HepG2 (cell line): ENCODE measurements around the gene HS3ST4. TPM values are rescaled to one million over a fixed set of nuclear protein-coding genes. Genes with fewer than 3 reads are reported as not detected.

Experiments used
- ATAC-seq: fragments of 200-7000 bp; cut with Tn5 transposase; 3 replicates; pipeline ENCODE4 v1.9.1; 2020; ENCODE audit warnings: mild to moderate bottlenecking, moderate library complexity
- BruUV-seq: library from RNA; stranded (reverse); fragments of 400-500 nt; replicated peaks from 2 replicates; lab custom pipeline; 2021; lab: Mats Ljungman, UMichigan
- CTCF ChIA-PET: fragments of 300-600 bp; formaldehyde crosslinking; extraction: SDS; loops from one replicate; lab custom pipeline; 2021; ENCODE audit warnings: low total read pairs, inconsistent platforms, low intra/inter-chr PET ratio; lab: Yijun Ruan, JAX
- POLR2A ChIA-PET: fragments of 350-600 bp; sonication (Branson Sonifier 250); formaldehyde crosslinking; loops from one replicate; lab custom pipeline; 2020; ENCODE audit warnings: antibody characterized with exemption, inconsistent platforms; lab: Yijun Ruan, JAX
- DNase-seq: peaks from one replicate; pipeline ENCODE4 v3.0.0-alpha.2; 2015; ENCODE audit warnings: low spot score
- FAIRE-seq: peaks from 3 replicates; lab custom pipeline; 2011; peaks lifted over from hg19 to GRCh38; lab: Jason Lieb, UNC
- H2AFZ ChIP-seq: one replicate; pipeline ENCODE4 v1.6.1; 2011; ENCODE audit warnings: low read length, inconsistent platforms
- H3K27ac ChIP-seq: fragments of 300-600 bp; 3 replicates; pipeline ENCODE4 v1.8.0; 2011; ENCODE audit warnings: mixed run types, mild to moderate bottlenecking, mixed read lengths, low read length, inconsistent platforms; ENCODE audit not compliant: insufficient read depth; ENCODE audit errors: extremely low read length
- H3K27me3 ChIP-seq, 2 experiments: fragments of 200-600 bp in 1 of 2; 2 replicates in 1 of 2; 3 replicates in 1 of 2; pipeline versions ENCODE4 v1.6.0 to v1.8.0; 2011; ENCODE audit warnings: low read length in 2 of 2, mild to moderate bottlenecking in 2 of 2, moderate library complexity in 2 of 2, inconsistent platforms in 1 of 2; ENCODE audit not compliant: insufficient read depth in 2 of 2, control insufficient read depth in 1 of 2
- H3K36me3 ChIP-seq, 2 experiments: fragments of 200-600 bp in 1 of 2; replicated peaks in 1 of 2; 2 replicates in 1 of 2; 3 replicates in 1 of 2; pipeline versions ENCODE4 v1.5.1 to v1.8.0; 2011; ENCODE audit warnings: low read length in 2 of 2, inconsistent platforms in 1 of 2; ENCODE audit not compliant: insufficient read depth in 2 of 2, control insufficient read depth in 1 of 2
- H3K4me1 ChIP-seq: 2 replicates; pipeline ENCODE4 v1.5.1; 2012; ENCODE audit warnings: low read length, inconsistent platforms; ENCODE audit not compliant: insufficient read depth
- H3K4me2 ChIP-seq: 2 replicates; pipeline ENCODE4 v1.6.0; 2011; ENCODE audit warnings: low read depth, low read length, inconsistent platforms
- H3K4me3 ChIP-seq, 3 experiments: fragments of 200-600 bp in 1 of 3; sonication (generic), shearing (Covaris generic) in 1 of 3; replicated peaks in 1 of 3; 2 replicates each; pipeline ENCODE4 v1.5.1; 2011 to 2016; ENCODE audit warnings: low read length in 3 of 3, inconsistent platforms in 2 of 3, low read depth in 2 of 3, mild to moderate bottlenecking in 2 of 3, control low read depth in 1 of 3, mixed read lengths in 1 of 3; ENCODE audit not compliant: insufficient read depth in 1 of 3
- H3K79me2 ChIP-seq: one replicate; pipeline ENCODE4 v1.6.1; 2011; ENCODE audit warnings: low read length, inconsistent platforms; ENCODE audit not compliant: insufficient read depth
- H3K9ac ChIP-seq: 2 replicates; pipeline ENCODE4 v1.6.0; 2011; ENCODE audit warnings: mild to moderate bottlenecking, low read depth, low read length, inconsistent platforms; ENCODE audit not compliant: insufficient read depth
- H3K9me3 ChIP-seq: 2 replicates; pipeline ENCODE4 v1.5.1; 2012; ENCODE audit warnings: mild to moderate bottlenecking, low read length
- H4K20me1 ChIP-seq: 2 replicates; pipeline ENCODE4 v1.6.0; 2011; ENCODE audit warnings: inconsistent platforms, mild to moderate bottlenecking, low read length, moderate library complexity; ENCODE audit not compliant: insufficient read depth
- CREM ChIP-seq, 2 experiments: sonication (generic) in 1 of 2; formaldehyde crosslinking in 1 of 2; IDR thresholded peaks; 2 replicates each; pipeline versions ENCODE4 v1.4.0 to v1.6.1; 2016 to 2020; ENCODE audit warnings: antibody characterized with exemption in 1 of 2, mild to moderate bottlenecking in 1 of 2, missing genetic modification reagents in 1 of 2
- IKZF1 ChIP-seq: fragments of 450-650 bp; IDR thresholded peaks from 2 replicates; pipeline ENCODE4 v1.7.1; 2016
- KDM3A ChIP-seq: IDR thresholded peaks from 2 replicates; pipeline ENCODE4 v1.6.1; 2018; ENCODE audit warnings: low read depth, missing compliant biosample characterization
- LCORL ChIP-seq, 2 experiments: fragments of 450-650 bp in 1 of 2; sonication (generic) in 1 of 2; formaldehyde crosslinking in 1 of 2; IDR thresholded peaks; 2 replicates each; pipeline versions ENCODE4 v1.5.0 to v1.6.1; 2017 to 2020; ENCODE audit warnings: antibody characterized with exemption in 1 of 2, missing genetic modification reagents in 1 of 2
- NONO ChIP-seq, 2 experiments: fragments of 450-650 bp in 1 of 2; sonication (generic) in 1 of 2; formaldehyde crosslinking in 1 of 2; IDR thresholded peaks in 1 of 2; conservative IDR thresholded peaks in 1 of 2; 2 replicates each; pipeline versions ENCODE4 v1.6.1 to v1.8.0; 2017 to 2022; ENCODE audit warnings: mild to moderate bottlenecking in 1 of 2, missing genetic modification reagents in 1 of 2, moderate library complexity in 1 of 2
- SOX6 ChIP-seq, 2 experiments: fragments of 450-650 bp in 1 of 2; sonication (generic) in 1 of 2; formaldehyde crosslinking in 1 of 2; IDR thresholded peaks; 2 replicates each; pipeline versions ENCODE4 v1.4.0 to v1.6.1; 2017 to 2020; ENCODE audit warnings: antibody characterized with exemption in 1 of 2, mild to moderate bottlenecking in 1 of 2, missing genetic modification reagents in 1 of 2
- THRA ChIP-seq: sonication (generic); formaldehyde crosslinking; IDR thresholded peaks from 2 replicates; pipeline ENCODE4 v1.4.0; 2020; ENCODE audit warnings: missing genetic modification reagents, borderline replicate concordance
- ZBED4 ChIP-seq: sonication (generic); formaldehyde crosslinking; IDR thresholded peaks from 2 replicates; pipeline ENCODE4 v1.4.0; 2020; ENCODE audit warnings: missing genetic modification reagents, borderline replicate concordance
- ZBTB8A ChIP-seq: sonication (generic); formaldehyde crosslinking; IDR thresholded peaks from 2 replicates; pipeline ENCODE4 v1.4.0; 2020; ENCODE audit warnings: mild to moderate bottlenecking, low read depth, missing genetic modification reagents, borderline replicate concordance
- ZNF382 ChIP-seq: sonication (generic); formaldehyde crosslinking; IDR thresholded peaks from 2 replicates; pipeline ENCODE4 v1.5.0; 2020; ENCODE audit warnings: missing genetic modification reagents, mild to moderate bottlenecking, borderline replicate concordance
- ZNF883 ChIP-seq: sonication (generic); formaldehyde crosslinking; IDR thresholded peaks from 2 replicates; pipeline ENCODE4 v1.5.1; 2020; ENCODE audit warnings: mild to moderate bottlenecking, missing genetic modification reagents; ENCODE audit errors: not compliant biosample characterization
- WGBS: methylation state at CpG from one replicate; pipeline ENCODE4 v1.1.6; 2017; ENCODE audit warnings: low lambda C conversion rate; 5-methylcytosine and 5-hydroxymethylcytosine counted together
- in situ Hi-C: cut with HindIII; loops from 2 replicates; pipeline ENCODE4 v1.10.0; 2017; ENCODE audit warnings: low pct_unique_long_range_greater_than_20kb; ENCODE audit not compliant: extremely low pct_ligation_motif_present
- intact Hi-C: fragments of 100-400 bp; cut with micrococcal nuclease; formaldehyde crosslinking; loops from one replicate; pipeline ENCODE4 v1.10.0; 2022; ENCODE audit not compliant: unreplicated experiment
- polyA plus RNA-seq, 8 experiments: library from polyadenylated mRNA; depleted of rRNA in 3 of 8; stranded (reverse) in 7 of 8; unstranded in 1 of 8; fragments of >200 nt; fragmentation: Illumina TruSeq in 4 of 8; extraction: Trizol in 4 of 8; gene quantifications; 2 replicates each; pipeline versions ENCODE4 v1.2.1 to v1.2.3, GENCODE V29; 2011 to 2016; ENCODE audit warnings: low read depth in 4 of 8, missing spikeins in 1 of 8, mixed read lengths in 1 of 8; ENCODE audit not compliant: insufficient read depth in 1 of 8
- total RNA-seq, 5 experiments: library from RNA; depleted of rRNA; stranded (reverse); fragments of >200 nt; fragmentation: Illumina TruSeq; extraction: Trizol; gene quantifications; 2 replicates each; pipeline ENCODE4 v1.2.3, GENCODE V29; 2016; ENCODE audit warnings: low read depth in 1 of 5
- TF ChIP-seq, protein P1 (sequence below): sonication (generic); formaldehyde crosslinking; conservative IDR thresholded peaks from 2 replicates; pipeline ENCODE4 v1.8.1; 2023; ENCODE audit warnings: missing genetic modification reagents
- TF ChIP-seq, protein P2 (sequence below): fragments of 450-650 bp; IDR thresholded peaks from 2 replicates; pipeline ENCODE4 v1.6.1; 2017

Gene HS3ST4
- total and polyA plus RNA-seq, 2 of the 13 experiments (the other 11 are each of a cell fraction or from before 2014, with no cell fraction given), result not detected

DNA sequence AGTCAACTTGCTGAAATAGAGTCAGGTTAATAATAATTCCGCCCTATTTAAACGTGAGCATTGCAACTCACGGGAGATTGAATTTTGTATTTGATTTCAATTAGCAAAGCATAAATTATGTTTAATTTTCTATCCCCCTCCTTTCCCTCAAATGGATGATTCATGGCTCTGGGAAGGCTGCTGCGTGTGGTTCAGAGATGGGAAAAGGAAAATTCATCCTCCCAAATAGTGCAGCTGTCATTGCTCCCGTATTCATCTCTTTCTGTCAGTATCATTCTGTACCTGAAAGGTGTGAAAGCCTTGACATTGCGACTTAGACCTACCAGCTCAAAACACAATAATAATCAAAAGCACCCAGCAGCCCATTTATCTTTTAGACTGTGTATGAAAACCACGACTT is 447.3 kb downstream of the HS3ST4 start (continued):
- TF ChIP-seq THRA (CRISPR knock-in tag) (no peak), NONO (IDR thresholded peaks at IDR 0.05) (no peak), NONO (CRISPR knock-in tag; conservative IDR thresholded peaks at IDR 0.05) (no peak), ZBED4 (CRISPR knock-in tag) (no peak), ZNF382 (CRISPR knock-in tag) (no peak)

- ChIA-PET CTCF (no interaction called here), POLR2A (no interaction called here)
- Histone ChIP-seq H3K4me3 (no peak overlapping the region), H3K36me3 (no peaks in the 10 kb centered on the region), H3K27me3 (no peaks in the 10 kb centered on the region; a peak in 1 of 5 replicates), H3K4me1 (no peaks in the 10 kb centered on the region), H4K20me1 (no peaks in the 10 kb centered on the region), H2AFZ (no peak overlapping the region), H3K4me2 (no peak overlapping the region), H3K27ac (no peak overlapping the region), H3K9ac (no peak overlapping the region), H3K9me3 (peaks cover 27% of the 10 kb centered on the region), H3K79me2 (no peaks in the 10 kb centered on the region)
- DNase-seq, result no peak
- no peak for FAIRE-seq
- intact Hi-C loops (no loop called here), in situ Hi-C loops (no loop called here)
- ATAC-seq, result no peak
- WGBS, result 0% methylated on average over 1 of the region's 1 CpG
- no TSS peak for BruUV-seq
- TF ChIP-seq ZNF883 (CRISPR knock-in tag) (no peak), SOX6 (IDR thresholded peaks at IDR 0.05) (0 out of 2 replicates have a peak, but pooled peaks have one; percentile 31), SOX6 (CRISPR knock-in tag; IDR thresholded peaks at IDR 0.05) (no peak), LCORL (IDR thresholded peaks at IDR 0.05) (0 out of 2 replicates have a peak, but pooled peaks have one; percentile 25), LCORL (CRISPR knock-in tag; IDR thresholded peaks at IDR 0.05) (no peak), ZBTB8A (CRISPR knock-in tag) (no peak), KDM3A (CRISPR knock-in tag) (no peak), CREM (IDR thresholded peaks at IDR 0.05) (no peak), CREM (CRISPR knock-in tag; IDR thresholded peaks at IDR 0.05) (no peak), IKZF1 (peak; percentile 52; the same call in 1 of the 2 replicates)
- TF ChIP-seq, protein P1, sequence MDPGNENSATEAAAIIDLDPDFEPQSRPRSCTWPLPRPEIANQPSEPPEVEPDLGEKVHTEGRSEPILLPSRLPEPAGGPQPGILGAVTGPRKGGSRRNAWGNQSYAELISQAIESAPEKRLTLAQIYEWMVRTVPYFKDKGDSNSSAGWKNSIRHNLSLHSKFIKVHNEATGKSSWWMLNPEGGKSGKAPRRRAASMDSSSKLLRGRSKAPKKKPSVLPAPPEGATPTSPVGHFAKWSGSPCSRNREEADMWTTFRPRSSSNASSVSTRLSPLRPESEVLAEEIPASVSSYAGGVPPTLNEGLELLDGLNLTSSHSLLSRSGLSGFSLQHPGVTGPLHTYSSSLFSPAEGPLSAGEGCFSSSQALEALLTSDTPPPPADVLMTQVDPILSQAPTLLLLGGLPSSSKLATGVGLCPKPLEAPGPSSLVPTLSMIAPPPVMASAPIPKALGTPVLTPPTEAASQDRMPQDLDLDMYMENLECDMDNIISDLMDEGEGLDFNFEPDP, result no peak
- TF ChIP-seq, protein P2, sequence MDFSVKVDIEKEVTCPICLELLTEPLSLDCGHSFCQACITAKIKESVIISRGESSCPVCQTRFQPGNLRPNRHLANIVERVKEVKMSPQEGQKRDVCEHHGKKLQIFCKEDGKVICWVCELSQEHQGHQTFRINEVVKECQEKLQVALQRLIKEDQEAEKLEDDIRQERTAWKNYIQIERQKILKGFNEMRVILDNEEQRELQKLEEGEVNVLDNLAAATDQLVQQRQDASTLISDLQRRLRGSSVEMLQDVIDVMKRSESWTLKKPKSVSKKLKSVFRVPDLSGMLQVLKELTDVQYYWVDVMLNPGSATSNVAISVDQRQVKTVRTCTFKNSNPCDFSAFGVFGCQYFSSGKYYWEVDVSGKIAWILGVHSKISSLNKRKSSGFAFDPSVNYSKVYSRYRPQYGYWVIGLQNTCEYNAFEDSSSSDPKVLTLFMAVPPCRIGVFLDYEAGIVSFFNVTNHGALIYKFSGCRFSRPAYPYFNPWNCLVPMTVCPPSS, result no peak
Measured at GRCh38 chr16:26139884-26140283, 448.1 kb downstream of the HS3ST4 start.
